GM19193 (cell line): ENCODE data around the gene ZCCHC14.

ENCODE experiments used
- POLR2A ChIP-seq: IDR thresholded peaks from 4 replicates; pipeline ENCODE4 v1.6.1; 2011; ENCODE audit not compliant: insufficient read depth, insufficient read length; ENCODE audit errors: extremely low read depth

Gene ZCCHC14

DNA sequence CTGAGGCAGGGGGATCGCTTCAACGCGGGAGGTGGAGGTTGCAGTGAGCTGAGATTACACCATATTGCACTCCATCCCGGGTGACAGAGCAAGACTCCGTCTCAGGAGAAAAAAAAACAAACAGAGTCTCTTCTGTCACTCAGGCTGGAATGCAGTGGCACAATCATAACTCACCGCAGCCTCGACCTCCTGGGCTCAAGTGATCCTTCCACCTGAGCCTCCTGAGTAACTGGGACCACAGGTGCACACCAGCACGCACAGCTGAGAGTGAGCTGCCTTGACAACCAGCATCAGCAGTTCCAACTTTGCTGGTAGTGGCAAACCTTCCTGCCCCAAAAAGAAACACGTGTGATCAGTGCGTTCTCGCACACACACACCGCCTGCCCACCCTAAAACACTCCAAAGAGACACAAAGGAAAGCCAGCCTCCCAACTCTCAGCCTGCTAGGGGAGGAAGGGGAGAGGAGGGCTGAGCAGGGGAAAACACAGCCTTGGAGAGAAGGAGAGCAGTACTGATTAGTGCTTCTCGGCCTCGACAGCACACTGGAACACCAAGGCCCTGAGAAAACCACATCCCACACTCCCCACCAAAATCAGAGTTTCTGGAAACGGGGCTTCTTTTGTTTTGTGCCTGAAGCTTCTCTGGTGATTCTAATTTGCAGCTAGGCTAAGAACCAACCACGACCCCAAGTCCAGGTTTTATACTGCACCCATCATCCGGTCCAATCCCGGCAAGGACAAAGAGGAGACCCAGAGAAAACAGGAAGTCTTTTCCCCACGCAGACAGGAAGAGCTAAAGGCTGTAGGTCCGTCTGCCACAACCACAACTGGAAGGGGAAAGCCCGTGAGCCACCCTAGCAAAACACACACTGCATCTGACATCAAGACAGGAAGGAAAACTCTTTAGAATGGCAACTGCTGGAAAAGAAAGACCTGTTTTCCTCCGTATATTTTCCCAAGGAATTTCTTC is 28.8 kb downstream of the ZCCHC14 start:
- TF ChIP-seq POLR2A, result no peak

DNA sequence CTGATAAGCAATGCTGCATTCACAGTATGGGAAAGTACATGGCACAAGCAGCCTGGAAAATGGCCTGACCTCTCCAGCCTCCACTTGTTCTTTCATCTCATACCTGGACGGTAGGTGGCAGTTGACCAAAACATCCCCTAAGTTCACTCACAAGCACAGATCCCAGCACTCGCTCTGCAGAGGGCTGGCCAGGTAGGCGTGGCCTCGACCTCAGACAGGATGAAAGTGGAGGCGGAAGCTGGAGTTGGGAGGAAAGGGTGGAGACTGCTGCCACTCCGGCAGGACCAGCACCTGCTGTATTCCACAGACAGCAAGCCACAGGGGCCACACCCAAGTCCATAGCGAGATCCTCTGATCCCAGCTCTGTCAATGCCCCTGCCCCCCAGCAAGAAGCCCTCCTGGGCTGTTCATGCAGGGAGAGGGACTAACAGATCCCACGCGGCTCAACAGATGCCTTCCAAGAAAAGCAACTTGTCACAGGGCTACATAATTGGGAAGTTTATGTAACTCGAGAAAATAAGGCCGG is 31.3 kb downstream of the ZCCHC14 start:
- TF ChIP-seq POLR2A, result no peak

DNA sequence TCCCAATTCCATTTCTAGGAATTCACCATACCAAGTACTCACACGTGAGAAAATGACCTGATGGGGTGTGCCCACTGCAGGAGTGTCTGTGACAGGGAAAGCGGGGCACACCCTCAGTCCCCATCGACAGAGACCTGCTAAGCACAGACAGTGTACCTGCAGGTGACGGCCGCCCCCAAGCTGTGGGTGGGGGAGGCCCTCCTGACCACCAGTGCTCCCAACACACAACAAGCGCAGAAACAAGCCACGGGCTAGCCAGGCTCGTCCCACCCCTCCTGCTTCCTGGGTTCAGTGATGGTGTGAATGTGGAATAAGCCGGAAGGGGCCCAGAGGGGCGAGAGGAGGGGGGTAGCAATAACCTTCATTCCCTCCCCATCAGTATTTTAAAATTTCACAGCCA is 31.9 kb downstream of the ZCCHC14 start:
- TF ChIP-seq POLR2A, result no peak

DNA sequence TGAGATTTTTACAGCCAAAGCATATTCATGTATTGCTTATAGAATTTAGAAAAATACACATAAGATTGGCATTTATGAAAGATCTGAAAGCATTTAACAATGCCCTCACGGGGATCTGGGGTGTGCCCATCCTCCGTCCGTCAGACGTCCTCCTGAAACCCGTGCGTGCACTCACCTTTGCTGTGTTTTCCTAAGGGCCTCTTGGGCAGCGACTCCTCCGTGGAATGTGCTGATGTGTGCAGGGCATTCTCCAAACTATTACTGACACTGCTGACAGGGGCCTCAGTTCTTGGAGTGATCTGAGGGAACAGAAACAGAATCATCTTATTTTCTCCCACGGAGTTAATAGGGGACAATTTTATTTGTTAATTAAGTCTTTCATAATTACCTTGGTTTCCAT is 33.0 kb downstream of the ZCCHC14 start:
- TF ChIP-seq POLR2A, result no peak

DNA sequence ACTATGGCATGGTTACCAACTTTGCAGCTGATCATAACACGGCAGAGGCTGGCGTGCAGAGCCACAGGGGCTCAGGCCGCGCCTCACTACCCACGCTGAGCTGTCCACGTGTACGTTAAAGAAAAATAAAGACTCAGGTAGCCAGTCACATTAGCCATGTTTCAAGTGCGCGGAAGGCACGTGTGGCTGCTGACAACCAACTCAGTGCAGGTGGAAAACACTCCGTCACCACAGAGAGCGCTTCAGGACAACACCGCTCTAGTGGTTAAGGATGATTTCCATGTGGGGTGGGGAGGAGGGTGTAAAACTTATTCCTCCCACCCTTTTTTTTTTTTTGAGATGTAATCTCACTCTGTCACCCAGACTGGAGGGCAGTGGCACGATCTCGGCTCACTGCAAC is 33.8 kb downstream of the ZCCHC14 start:
- no peak for TF ChIP-seq POLR2A

DNA sequence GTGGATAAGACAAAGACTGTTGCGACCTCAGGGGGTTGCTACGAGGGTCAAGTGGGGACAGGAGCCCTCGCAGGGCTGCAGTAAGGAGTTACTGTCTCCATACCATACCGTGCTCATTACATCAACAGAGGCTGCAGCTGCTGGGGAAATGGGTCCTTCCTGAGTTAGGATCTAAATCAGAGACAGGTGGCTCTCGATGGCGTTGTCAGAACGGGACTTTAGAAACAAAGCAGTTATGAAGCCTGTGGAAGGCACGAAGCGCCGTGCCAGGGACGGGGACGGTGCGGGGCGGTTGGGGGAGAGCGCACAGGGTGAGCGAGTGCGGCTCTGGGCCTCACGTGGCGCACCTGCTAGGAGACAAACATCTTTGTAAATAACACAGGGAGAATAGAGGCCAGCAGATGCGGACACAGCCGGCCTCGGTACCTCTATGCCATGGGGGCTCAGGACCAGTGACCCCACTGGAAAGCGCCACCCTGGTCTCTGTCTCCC is 34.4 kb downstream of the ZCCHC14 start:
- TF ChIP-seq POLR2A, result no peak

DNA sequence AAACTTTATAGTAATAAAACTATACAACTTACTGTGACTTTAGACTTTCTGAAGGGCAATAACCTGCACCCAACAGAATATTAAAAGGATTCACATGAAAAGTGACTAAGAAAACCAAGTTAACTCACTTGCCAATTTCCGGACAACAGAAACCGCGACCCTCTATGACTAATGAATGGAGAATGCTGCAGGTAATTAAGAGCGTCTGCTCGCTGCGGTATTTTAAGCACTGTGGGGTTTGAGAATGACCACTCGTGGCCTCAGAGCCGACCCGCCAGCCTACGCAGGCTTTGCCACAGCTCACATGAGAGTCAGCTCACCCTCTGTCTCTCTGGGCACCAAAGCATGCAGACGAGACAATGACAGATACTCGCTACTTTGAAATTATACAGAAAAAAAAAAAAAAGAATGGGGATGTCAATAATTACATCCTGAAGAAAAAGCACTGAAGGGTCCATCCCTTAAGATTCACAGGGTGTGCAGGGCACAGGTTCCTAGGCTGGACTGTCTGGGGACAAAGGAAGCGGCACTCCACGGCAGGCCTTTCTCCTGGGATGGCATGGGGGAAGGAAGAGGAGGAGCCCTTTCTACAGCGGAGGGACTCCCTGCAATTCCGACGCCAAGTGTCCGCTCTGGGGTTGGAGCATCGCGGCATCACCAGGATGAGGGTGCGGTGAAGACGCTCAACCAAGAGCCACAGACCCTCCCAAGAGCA is 35.0 kb downstream of the ZCCHC14 start:
- TF ChIP-seq POLR2A, result no peak

DNA sequence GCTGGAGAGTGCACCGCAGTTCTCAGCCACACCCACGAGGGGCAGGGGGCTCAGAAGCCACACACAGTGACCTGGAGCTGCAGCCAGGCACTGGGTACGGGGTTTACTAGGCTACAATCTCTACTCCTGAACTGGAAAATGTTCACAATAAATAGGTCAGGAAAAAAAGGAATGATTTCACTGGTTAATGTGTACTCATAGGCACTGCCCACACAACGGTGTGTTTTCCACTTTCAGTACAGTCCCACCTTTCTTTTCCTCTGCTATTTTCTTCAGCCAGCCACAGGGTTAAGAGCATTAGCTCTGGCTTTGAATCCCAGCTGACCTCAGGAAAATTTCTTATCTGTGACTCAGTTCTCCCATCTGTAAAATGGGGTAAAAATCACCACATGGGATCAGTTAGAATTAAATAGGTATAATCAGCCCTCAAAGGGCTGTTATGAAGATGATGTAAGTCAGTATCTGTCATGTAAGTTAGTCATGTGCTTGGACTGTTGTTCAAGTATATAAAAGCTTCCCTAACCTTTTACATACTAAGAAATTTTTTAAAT is 35.7 kb downstream of the ZCCHC14 start:
- TF ChIP-seq POLR2A, result no peak

DNA sequence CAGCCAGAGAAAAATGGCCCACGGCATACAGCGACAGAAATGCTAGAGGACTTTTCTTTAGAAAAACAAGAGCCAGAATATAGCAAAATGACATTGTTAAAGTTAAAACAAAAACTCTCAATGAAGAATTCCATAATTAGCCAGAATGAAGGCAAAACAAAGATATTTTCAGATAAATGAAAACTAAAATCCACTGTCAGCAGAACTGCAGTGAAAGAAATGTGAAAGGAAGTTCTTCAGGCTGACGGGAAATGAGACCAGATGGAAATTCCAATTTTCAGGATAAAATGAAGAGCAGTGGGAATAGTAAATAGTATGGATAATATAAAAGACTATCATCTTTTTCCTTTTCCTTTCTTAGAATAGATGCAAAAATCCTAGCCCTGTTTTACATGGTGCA is 38.4 kb downstream of the ZCCHC14 start:
- no peak for TF ChIP-seq POLR2A

DNA sequence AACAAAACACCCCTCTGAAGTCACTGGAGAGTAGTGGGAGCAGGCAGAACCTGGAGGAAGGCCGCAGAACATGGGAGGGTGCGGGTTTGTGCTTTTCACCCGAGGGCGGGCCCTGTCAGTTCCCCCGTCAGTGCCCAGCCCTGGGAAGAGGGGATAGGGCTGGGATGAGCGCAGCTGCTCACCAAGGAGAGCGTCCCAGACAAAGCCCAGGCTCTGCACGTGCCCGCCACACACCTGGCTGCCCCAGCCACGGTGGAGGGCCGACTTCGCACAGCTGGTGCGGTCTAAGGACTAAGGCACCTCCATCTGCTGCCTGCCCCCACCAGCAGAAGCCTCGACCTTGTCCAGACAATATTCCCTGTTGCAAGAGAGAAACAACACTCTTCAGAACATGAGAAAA is 39.5 kb downstream of the ZCCHC14 start:
- no peak for TF ChIP-seq POLR2A

DNA sequence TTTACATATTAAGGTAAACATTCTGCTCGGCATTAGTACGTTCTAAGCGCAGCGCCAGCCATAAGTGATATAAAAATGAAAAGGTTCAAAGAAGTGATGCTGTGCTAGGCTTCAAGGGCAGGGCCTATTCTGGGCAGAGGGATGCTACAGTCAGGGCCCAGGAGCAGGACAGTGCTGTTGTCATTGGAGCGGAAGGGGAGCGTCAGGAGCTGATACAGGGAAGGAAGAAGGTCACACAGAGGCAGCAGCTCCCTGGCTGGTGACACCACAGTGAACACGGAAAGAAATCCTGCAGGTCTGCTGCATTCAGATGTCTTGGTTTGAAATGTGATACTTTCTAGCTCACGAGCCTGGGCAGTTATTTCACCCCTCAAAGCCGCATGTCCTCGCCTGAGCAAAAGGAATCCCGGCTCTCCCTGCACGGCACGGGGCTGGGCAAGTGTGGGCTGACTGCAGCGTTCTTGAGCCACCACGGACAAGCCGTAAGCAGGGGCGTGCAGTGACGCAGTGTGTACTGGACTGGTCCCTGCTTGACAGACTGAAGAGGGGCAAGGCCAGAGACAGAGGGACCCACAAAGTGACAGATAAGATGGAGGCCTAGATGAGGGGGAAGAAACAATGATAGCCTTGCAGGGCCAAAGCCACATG is 41.1 kb downstream of the ZCCHC14 start:
- TF ChIP-seq POLR2A, result no peak

DNA sequence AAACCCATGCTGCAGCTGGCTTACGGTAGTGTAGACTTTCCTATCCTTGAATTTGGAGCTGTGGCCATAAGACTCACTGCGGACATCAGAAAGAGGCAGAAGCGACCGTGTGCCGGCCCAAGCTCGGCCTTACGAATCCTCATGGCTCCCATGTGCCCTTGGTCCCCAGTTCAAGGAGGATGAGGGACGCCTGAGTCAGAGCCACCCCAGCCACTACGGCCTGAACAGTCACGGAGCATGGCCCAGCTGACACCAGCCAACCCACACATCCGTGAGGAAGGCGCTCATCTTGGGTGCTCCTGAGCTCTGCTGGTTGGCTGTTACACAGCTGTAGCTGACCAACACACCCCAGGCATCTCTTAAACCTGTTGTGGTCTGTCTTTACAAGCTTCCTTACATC is 44.0 kb downstream of the ZCCHC14 start:
- TF ChIP-seq POLR2A, result no peak

DNA sequence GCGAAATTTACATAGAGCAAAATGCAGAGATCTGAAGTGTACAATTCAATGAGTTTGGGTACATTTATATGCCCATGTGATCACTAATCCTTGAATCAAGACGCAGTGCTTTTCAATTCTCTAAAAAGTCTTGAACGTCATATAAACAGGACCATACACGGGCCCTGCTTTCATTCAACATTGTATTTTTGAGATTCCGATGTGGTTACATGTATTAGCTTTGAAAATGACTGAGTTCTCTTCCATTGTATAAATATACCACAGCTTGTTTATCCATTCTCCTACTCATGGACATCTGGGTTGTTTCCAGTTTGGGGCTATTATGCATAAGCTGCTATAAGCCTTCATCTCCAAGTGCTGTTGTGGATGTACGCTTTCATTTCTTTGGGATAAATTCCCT is 45.5 kb downstream of the ZCCHC14 start:
- no peak for TF ChIP-seq POLR2A

DNA sequence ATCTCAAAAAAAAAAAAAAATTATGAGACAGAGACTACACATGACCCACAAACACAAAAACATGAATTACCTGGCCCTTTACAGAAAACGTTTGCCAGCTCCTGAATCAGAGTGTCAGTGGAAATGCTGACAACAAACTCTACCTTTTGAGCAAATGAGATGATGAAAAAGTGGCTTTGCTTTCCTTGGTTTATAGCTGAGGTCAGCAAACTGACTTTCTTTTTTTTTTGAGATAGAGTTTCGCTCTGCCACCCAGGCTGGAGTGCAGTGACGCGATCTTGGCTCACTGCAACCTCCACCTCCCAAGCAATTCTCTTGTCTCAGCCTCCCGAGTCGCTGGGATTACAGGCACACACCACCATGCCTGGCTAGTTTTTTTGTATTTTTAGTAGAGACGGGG is 46.3 kb downstream of the ZCCHC14 start:
- TF ChIP-seq POLR2A, result no peak

DNA sequence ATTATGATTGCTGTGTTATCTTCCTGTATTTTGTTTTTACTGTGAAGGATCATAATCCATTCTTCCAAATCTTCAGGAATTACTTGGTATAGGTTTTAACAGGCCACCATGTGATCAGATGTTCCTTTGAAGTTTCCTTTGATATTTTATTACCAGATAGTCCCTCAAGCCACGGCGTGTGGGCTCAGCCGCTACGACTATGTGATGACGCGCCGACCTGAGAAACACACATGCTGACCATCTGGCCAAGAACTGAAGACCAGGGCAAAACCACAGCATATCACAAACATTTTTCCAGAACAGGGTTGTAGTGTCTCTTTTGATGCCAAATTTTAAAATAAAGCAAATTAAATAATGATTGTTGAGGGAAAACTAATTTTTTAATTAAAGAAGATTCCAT is 47.3 kb downstream of the ZCCHC14 start:
- no peak for TF ChIP-seq POLR2A

DNA sequence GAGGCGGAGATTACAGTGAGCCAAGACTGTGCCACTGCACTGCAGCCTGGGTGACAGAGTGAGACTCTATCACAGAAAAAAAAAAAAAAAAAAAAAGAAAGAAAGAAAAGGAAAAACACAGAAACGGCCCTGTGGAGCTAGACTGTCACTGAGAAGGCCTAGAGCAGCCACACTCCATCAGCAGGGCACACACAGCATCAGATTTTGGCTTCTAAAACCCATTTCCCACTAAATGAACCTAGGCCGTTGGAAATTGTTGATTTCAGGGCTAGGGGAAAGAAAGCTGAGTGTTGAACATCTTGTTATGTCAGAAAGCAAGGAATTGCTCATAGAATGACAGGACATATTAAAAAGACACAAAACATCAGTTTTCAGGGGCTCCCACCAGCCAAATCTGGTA is 48.9 kb downstream of the ZCCHC14 start:
- no peak for TF ChIP-seq POLR2A

DNA sequence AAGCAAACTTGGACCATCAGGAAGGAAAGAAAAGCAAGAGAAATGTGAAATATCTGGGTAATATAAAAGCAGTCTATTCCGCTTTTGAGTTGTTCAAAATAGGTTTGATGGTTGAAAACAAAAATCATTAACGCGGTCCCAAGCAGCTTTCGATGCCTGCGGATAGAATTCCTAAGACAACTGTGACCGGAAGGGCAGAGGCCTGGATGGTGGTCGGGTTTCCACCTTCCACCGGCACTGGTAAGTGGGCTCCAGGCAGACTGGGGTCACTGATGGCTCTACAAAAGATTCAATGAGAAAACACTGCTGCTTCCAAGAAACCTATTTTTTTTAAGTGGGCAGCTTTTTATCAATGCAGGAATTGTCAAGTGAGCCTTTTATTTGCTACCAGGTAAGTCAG is 49.8 kb downstream of the ZCCHC14 start:
- TF ChIP-seq POLR2A, result no peak
